ENCODE data around the gene CLSTN2.

DNA sequence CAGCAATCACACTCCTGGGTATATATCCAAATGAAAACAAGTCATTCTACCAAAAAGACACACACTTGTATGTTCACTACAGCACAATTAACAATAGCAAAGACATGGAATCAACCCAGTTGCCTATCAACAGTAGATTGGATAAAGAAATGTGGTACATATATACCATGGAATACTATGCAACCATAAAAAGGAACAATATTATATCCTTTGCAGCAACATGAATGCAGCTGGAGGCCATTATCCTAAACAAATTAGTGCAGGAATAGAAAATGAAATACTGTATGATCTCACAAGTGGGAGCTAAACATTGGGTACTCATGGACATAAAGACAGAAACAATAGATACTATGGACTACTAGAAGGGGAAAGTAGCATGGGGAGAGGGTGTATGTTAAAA is 224.7 kb downstream of the CLSTN2 start:
- TF ChIP-seq, protein P1, sequence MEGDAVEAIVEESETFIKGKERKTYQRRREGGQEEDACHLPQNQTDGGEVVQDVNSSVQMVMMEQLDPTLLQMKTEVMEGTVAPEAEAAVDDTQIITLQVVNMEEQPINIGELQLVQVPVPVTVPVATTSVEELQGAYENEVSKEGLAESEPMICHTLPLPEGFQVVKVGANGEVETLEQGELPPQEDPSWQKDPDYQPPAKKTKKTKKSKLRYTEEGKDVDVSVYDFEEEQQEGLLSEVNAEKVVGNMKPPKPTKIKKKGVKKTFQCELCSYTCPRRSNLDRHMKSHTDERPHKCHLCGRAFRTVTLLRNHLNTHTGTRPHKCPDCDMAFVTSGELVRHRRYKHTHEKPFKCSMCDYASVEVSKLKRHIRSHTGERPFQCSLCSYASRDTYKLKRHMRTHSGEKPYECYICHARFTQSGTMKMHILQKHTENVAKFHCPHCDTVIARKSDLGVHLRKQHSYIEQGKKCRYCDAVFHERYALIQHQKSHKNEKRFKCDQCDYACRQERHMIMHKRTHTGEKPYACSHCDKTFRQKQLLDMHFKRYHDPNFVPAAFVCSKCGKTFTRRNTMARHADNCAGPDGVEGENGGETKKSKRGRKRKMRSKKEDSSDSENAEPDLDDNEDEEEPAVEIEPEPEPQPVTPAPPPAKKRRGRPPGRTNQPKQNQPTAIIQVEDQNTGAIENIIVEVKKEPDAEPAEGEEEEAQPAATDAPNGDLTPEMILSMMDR (IDR thresholded peaks at IDR 0.05; ENCODE audit: low read length) = no peak
- TF ChIP-seq EZH2phosphoT487 (IDR thresholded peaks at IDR 0.05; ENCODE audit: low read length) (no peak), EZH2 (optimal IDR thresholded peaks at IDR 0.05; ENCODE audit: low read depth, low read length) (no peak)

Data from MM.1S (cell line).